Measurements from ENCODE around the gene VASH1.

DNA sequence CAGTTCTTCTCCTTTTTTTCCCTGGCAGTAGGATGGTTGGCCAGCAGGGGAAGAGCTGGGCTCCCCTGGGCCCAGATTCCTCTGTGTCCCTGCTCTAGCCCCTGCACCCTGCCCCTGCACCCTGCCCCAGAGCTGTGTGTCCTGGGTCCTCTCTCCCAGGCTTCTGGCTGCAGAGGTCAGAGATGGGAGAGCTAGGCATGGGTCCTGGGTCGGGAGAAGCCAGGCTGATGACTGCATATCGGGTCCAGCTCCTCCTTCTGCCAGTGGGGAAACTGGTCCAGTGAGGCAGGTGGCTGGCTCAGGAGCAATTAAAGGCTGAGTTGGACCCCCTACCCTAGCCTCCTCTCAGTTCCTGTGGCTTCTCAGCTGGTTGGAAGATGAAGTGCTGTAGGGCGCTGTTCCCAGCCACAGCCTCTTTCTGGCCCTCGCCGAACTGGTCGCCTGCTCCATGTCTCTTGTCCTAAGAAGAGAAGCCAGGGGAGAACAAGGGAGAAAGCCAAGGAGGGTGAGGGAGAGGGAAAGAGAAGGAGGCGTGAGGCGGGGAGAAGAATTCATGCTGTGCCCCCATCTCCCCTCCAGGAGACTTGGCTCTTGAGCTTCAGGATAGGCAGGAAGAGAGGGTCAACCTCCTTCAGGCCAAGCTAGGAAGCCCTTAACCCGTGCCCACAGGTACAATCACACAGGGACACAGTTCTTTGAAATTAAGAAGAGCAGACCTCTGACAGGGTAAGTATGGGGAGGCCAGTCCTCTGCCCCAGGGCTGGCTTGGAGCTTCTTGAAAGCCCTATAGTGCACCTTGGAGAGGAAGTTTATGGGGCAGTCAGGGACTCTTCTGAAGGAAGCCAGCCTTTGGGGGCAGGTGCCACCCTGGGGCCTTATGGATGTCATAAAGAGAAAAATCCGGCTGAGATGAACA lies 9.5 kb downstream of the VASH1 start:
- no peak for TF ChIP-seq POLR2AphosphoS5 (IDR thresholded peaks at IDR 0.05)
- no peak for TF ChIP-seq POLR2A (IDR thresholded peaks at IDR 0.05)
